CD4-positive, alpha-beta T cell treated with Interleukin-6 at 100 ng/mL for 8 hours (primary cell): ENCODE measurements around the gene CELF4.

Experiments
- DNase-seq: peaks from one replicate; pipeline ENCODE4 v3.0.0-alpha.2; 2020; ENCODE audit warnings: mixed read lengths, low spot score

CELF4 gene

DNA sequence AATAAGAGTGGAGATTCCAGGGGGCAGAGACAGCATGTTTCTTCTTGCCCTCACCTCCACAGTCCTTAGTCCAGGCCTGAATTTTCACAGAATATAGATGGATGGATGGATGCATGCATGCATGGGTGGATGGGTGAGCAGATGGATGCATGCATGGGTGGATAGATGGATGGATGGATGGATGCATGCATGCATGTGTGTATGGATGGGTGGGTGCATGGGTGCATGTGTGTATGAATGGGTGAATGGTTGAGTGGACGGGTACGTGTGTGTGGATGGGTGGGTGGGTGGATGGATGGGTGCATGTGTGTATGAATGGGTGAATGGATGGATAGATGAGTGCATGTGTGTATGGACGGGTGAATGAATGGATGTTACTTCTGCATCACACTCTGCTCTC, 153.3 kb downstream of the CELF4 start:
- no peak for DNase-seq

DNA sequence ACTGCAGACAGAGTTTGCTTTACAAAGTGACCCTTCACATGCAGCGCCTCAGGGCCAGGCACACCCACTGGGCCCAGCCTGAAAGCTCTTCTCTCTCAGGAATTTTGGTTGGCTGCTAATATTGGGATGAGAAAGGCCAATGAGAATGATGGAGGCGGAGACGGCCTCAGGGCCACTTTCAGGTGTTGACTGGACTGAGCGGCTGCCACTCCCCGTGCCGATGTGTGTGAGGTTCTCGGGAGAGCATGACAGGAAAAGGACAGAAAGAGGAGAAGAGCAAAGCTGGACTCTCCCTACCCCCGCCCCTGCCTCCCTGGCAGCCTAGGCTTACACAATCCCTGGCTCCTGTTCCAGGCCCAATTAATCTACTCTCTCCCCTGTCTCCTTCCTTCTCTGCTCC, 155.7 kb downstream of the CELF4 start:
- DNase-seq, result no peak

GRCh38 chr18:37408676-37409265, 156.8 kb downstream of the CELF4 start:
- no peak for DNase-seq

DNA sequence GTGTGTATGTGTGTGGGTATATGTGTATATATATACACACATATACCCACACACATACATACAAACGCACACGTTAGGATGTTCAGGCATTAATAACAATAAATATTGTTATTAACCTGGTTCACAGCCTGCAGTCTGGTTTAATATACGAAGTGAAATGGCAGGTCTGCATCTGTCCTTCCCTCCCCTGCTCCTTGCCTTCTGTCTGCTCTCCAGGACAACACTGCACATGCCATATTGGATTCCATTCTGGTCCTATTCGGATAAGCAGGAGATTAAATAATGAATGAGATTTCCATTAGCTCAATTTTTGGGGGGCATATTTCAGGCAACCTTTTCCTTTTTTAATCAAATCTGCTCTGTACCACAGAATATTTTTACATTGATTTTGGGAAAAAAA, 158.0 kb downstream of the CELF4 start:
- no peak for DNase-seq

- no peak for DNase-seq
Measured at GRCh38 chr18:37405772-37406171, 159.8 kb downstream of the CELF4 start.

DNA sequence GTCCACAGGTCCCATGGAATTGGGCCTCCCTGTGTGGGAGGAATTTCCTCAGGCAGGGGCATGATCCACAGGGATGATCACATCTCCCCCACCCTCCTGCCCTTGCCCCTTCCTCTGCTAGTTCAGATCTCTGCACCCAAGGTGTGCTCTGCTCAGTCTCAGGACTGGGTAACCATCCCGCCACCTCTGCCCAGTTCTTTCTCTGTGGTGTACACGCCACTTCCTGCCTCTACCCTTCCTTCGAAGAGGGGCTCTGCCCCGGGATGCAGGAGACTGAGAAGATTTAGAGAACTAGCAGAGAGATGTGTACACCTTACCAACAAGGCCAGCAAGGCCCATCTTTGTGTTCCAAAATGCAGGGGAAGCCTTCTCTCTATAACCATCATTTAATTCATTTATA, 160.4 kb downstream of the CELF4 start:
- no peak for DNase-seq

DNA sequence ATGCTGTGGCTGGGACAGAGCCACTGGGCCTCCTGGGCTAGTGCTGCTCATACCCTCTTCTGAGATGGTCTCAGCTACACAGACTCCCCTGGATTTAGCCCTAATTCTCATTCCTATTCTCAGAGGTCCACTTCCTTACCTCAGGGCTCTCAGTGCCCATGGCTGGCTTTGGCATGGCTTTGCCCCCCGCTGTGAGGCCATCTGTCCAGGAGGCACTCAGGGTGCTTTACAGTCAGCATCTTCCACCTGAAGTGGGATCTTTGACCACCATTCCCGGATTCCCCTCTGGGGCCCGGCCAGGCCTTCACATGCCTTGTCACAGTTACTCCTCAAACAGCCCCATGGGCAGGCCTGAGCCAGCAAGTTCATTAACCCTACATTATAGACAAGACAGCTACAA, 161.8 kb downstream of the CELF4 start:
- DNase-seq, result no peak

GRCh38 chr18:37403100-37403781, 162.4 kb downstream of the CELF4 start:
- no peak for DNase-seq

GRCh38 chr18:37402735-37403099, 162.9 kb downstream of the CELF4 start:
- no peak for DNase-seq

GRCh38 chr18:37400802-37401201, 164.8 kb downstream of the CELF4 start:
- DNase-seq, result no peak

DNA sequence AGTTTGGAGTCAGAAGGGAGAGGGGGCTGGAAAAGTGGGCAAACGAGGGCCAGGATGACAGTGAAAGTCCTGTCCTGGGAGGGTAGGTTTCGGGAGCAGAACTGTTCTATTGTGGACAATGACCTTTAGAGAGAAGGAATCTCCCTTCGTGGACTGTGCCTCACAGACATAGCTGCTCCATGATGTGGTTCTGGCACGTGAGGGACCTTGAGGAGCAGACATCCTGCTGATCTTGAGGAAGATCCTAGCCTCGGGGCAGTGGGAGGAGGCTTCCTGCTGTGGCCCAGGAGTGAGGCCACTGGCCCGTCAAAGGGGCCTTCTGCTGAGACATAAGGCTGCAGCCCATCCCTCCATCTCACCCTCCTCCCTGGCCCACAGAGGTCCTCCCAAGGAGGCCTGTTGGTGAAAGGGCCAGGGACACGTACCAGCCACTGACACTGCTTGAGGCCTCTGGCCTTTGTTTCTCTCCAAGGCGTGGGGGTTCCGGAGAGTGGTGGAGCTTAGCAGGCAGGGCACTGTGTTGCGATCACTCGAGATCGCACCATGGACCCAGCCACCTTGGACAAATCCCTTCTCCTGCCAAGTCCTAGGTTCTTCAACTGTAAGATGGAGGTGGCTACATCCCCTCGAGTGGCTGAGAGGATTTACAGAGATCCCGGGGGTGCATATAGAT, 167.2 kb downstream of the CELF4 start:
- no peak for DNase-seq

GRCh38 chr18:37397814-37398213, 167.8 kb downstream of the CELF4 start:
- DNase-seq, result no peak

DNA sequence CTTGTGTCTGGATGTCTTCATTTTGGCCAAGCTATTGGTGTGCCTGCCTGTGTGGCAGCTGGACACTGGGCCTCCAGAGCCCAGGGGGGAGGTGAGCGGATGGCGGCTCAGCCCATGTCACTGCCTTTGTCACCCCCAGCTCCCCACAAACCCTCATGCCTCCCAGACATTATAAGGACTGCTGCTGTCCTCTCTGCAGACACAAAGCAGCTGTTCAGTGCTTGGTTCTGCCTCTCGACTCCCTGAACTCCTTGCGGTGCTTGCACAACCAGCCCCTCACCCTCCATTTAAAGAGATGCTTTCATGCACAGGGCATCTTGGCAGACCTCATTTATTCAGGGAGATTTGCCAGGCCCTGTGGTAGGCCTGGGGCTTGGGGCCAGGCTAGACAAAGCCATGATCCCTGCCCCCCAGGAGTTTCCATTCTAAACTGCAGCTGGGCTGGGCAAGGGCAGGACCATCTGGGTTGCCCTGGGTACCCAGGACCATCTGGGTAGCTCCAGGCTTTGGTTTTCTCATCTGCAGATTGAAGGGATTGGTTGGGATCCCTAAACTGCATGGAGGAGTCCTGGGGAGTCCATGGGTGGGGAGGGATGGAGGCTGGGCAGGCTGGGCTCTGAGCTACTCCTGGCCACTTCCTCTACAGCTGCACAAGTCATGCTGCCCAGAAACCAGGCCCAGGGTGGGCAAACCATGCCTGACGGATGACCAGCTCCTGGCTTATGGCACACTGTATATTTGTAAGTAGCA, 168.5 kb downstream of the CELF4 start:
- DNase-seq, result no peak

- no peak for DNase-seq
Measured at GRCh38 chr18:37395631-37396030, 170.0 kb downstream of the CELF4 start.

GRCh38 chr18:37395138-37395537, 170.5 kb downstream of the CELF4 start:
- no peak for DNase-seq

- DNase-seq, result no peak
Measured at GRCh38 chr18:37394610-37394965, 171.0 kb downstream of the CELF4 start.

- no peak for DNase-seq
Measured at GRCh38 chr18:37393945-37394609, 171.5 kb downstream of the CELF4 start.

GRCh38 chr18:37393221-37393827, 172.3 kb downstream of the CELF4 start:
- DNase-seq, result no peak

DNA sequence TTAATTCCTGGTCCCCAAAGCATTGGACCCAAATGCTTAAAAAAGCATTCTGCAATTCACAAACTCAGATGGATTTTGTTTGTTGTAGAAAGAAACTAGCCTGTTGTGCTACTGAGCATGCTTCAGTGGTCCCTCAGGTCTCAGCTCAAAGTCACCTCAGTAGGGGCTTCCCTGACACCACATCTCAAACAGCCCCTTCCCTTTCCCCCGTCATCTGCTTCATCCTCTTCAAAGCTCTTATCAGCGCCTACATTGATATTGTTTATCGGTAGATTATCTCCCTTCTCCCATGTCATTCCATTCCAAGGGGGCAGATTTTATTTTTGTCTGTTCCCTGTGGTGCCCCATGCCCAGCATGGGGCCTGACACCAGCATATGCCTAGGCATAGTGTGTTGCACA, 172.9 kb downstream of the CELF4 start:
- no peak for DNase-seq

GRCh38 chr18:37391698-37392548, 173.7 kb downstream of the CELF4 start:
- no peak for DNase-seq

DNA sequence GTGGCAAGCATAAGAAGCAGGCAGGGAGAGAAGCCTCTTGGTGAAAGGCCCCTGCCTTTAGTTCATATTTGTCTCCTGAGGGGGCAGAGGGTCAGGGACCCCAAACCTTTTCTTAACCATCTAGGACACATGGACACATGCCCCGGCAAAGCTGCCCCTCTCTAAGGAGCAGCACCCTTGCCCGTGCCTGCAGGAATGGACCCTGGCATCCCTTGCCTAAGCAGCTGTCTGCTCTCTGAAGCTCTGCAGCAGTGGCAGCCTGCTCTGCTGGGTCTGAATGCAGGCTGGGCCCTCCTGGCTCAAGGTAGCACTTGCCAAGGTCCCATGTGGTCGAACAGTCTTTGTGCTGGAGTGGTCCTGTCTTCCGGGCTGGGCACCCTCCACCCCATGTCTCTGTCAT, 174.4 kb downstream of the CELF4 start:
- no peak for DNase-seq
